GM20000 (cell line): ENCODE results near the gene VTI1A.

Experiments used
- DNase-seq: peaks from one replicate; pipeline ENCODE4 v3.0.0; 2012; ENCODE audit warnings: low spot score
- CTCF ChIP-seq: IDR thresholded peaks from 2 replicates; pipeline ENCODE4 v1.5.1; 2012; ENCODE audit warnings: mild to moderate bottlenecking, control low read depth; ENCODE audit errors: extremely low read depth, missing control alignments

Gene VTI1A

GRCh38 chr10:112650588-112651030, 203.6 kb downstream of the VTI1A start:
- no peak for TF ChIP-seq CTCF
- DNase-seq, result no peak

GRCh38 chr10:112653215-112653614, 206.2 kb downstream of the VTI1A start:
- no peak for DNase-seq
- no peak for TF ChIP-seq CTCF

- TF ChIP-seq CTCF, result no peak
Observed at GRCh38 chr10:112653851-112654250, 206.8 kb downstream of the VTI1A start.

GRCh38 chr10:112654794-112655193, 207.8 kb downstream of the VTI1A start:
- DNase-seq, result no peak
- no peak for TF ChIP-seq CTCF

More at GRCh38 chr10:112653851-112654250, 206.8 kb downstream of the VTI1A start:
- DNase-seq, result no peak

GRCh38 chr10:112655722-112656121, 208.7 kb downstream of the VTI1A start:
- DNase-seq, result no peak
- no peak for TF ChIP-seq CTCF

GRCh38 chr10:112658465-112658864, 211.4 kb downstream of the VTI1A start:
- DNase-seq, result no peak
- no peak for TF ChIP-seq CTCF

- no peak for DNase-seq
- TF ChIP-seq CTCF, result no peak
Observed at GRCh38 chr10:112658900-112659638, 212.1 kb downstream of the VTI1A start.
